GM21717 (cell line): ENCODE measurements around the gene DPYD.
"Not testable (repeated sequence)": the region's sequence is repeated elsewhere in the genome, so short reads cannot be mapped to it uniquely, and the experiment has no call there.

Experiments
- ATAC-seq: cut with Tn5 transposase; IDR thresholded peaks from one replicate; pipeline ENCODE4 v1.9.1; 2021; ENCODE audit warnings: mild to moderate bottlenecking, moderate library complexity; ENCODE audit not compliant: unreplicated experiment

DPYD gene

DNA sequence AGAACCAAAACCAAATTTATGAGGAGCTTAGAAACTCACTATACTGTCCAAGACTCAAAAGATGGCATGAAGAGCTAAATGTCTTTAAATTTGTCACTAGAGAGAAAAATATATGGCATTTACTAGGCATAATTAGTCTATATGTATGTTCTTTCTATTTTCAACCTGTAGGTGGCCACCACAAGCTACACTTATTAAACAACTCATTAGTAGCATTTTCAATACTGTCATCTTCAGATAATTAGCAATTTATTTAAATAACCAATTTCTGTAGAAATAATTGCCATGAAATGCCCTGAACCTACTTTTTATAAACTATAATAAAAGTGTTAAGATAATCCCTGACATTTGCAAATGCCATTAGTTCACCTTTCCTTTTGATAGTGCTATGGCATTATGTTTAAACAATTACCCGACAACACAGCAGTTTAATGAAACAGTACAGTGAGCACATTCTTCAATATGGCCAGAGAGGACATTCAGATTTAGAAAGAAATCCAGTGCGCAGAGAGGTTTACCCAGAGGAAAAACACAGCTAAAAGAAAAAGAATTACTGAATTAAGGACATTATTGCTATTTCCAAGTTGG, 676.8 kb downstream of the DPYD start:
- ATAC-seq = peak; percentile 72

DNA sequence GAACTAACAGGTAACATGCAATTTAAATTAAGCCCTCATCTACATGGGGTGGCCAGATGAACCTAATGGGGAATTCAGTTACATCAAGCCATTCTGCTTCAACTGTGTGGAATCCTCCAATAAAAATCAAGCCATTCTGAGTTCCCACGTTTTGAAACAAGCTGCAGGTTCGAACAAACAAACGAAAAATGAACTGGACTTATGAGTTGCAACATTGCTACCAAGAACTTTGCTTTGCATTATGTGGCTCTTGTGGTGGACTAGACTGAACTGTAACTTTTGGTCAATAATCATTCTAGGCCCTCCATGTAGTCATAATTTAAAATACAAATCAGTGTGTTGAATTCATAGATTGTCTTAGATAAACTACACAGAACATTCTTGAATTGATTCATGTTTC, 682.0 kb downstream of the DPYD start:
- ATAC-seq = no peak

DNA sequence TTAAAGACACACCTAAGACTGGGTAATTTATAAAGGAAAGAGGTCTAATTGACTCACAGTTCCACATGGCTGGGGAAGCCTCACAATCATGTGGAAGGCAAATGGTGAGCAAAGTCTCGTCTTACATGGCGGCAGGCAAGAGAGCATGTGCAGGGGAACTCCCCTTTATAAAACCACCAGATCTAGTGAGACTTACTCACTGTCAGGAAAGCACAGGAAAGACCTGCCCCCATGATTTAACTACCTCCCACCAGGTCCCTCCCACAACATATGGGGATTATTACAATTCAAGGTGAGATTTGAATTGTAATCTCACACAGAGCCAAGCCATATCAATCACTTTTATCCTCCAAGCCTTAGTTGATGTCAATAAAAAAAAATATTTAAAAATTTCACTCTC, 689.5 kb downstream of the DPYD start:
- ATAC-seq = not testable (repeated sequence)

DNA sequence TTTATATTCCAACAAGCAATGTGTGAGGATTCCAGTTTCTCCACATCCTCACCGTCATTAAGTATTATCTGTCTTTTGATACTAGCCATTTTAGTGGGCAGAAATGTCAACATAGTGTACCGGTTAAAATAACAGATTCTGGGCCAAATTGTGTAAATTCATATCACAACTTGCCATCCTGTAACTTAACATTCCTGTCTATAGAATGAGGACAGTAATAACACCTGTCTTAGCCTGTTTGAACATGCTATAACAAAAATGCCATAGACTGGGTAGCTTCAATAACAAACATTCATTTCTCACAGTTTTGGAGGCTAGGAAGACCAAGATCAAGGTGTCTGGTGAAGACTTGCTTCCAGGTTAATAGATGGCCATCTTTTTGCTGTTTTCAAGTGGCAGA, 708.2 kb downstream of the DPYD start:
- no peak for ATAC-seq

DNA sequence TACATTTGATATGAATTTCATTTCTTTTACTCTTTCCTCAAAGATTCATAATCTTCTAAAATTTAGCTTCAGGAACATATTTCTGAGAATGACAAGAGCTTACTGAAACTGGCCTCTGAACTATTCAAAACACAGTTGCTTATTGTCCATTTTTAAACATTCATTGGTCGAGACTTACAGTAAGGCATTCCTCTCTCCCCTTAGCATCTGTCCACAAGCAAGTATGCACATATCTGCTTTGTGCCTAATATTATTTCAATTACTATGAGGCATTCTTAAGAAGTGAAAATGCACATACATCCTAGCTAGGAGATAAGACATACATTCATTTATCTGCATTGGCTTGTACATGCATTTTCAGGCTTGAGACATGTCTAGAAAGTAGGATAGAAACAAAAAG, 710.5 kb downstream of the DPYD start:
- ATAC-seq = no peak

DNA sequence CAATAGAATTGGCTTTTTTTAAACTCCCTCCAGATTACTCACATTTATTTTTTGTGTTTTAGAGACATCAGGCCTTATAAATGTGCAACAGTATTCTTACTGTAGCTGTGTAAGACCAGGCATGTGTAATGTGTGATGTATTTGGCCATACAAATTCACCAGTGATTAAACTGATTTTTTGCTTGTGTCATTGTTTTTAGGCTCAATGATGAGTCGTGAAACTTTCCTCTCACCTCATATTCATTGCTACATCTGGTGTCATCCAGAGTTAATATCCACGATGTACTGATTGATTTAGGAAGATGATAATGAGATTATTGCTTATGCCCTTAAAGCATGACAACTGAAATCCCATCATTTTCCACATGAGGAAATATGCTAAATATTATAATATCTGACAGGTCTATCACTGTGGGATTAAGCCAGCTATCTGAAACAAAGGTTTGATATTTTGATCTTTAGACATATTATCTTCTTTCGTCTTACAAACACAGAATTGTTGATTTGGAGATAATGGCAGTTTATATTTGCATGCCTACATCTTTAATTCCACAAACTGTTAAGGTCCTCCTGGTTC, 711.4 kb downstream of the DPYD start:
- no peak for ATAC-seq

DNA sequence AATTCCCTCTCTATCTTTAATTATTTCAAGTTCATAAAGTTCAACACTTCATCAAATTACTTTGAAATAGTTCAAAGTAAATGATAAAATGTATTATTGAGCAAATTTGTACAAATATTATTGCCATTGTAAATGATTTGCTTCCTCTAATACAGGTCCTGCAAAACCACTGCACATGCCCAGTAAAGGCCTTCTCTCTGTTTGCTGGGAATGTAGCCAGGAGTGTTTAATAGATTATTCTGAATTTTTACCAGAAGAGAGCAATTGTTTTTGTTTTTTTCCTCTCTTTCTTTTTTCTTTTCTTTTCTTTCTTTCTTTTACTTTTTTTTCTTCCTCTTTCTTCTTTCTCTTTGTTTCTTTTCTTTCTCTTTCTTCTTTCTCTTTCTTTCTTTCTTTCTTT, 713.0 kb downstream of the DPYD start:
- no peak for ATAC-seq

DNA sequence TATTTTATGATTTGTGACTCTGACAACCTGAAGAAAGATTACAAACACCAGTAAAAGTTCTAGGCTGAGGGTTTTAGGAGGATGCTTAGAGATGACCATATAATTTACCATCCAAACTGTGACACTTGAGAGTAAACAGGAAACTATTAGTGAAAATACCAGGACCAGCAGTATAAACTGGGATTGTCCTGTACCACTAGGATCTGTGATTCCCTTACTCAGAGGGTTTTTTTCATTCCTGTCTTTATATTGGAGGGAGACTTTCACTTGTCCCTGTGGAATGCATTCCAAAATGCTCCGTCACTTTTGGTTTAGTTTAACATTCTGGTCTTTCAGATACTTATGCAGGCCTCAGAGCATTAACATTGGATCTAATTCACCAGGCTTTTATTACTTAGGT, 716.4 kb downstream of the DPYD start:
- ATAC-seq = no peak

DNA sequence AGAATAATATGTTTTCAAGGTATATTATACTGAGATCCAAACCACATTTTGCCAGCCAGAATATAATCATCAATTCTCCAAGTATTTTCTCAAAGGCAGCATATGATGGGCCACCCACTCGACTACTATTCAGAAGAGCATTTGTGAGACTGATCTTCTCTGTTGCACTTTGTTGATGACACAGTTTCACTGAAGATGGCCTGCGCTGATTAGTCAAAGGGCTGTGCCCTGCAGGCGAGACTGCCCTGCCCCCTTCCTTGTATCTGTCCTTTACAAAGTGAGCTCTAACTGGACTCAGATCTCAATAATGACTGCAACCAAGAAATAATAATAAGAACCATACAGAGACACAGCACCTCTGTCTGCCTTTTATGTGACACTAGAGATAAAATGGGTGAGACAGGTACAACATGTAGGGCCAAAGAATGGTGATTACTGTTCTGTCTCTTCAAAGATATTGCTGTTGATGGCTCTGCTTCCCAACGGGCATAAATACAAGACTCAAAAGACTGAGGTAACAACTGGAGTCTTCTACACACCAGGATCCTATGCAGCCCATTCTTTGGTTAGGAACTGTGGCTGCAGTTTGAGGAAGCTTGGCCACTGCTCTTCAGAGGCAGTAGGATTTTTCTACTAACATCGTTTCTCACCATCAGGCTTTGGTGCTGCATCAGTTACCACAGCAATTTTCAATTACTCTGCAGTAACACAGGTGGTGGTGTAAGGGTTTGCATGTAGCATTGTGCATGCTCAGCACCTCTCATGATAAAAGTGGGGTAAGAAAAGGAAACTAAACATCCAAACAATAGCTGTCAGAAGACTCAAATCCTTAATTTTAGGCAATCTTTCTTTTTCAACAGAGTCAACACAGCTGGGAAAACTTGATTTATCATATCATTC, 718.1 kb downstream of the DPYD start:
- no peak for ATAC-seq

DNA sequence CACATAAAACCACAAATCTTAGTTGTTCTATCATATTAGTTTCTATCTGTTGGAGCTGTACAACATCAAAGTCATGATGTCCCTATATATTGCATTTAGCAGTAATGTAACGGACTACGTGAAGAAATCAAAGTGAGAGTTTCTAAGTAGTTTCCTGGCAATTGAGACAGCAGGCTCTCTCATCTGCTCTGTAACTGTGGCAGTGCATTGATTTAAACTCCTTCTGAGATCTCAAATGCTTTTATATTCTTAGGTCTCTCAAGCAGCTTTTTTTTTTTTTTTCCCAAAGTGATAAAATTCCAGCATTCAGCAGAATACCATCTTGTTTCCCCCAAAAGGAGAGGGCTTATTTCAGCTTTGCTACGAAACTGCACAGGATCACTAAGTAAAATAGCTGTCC, 719.2 kb downstream of the DPYD start:
- no peak for ATAC-seq

DNA sequence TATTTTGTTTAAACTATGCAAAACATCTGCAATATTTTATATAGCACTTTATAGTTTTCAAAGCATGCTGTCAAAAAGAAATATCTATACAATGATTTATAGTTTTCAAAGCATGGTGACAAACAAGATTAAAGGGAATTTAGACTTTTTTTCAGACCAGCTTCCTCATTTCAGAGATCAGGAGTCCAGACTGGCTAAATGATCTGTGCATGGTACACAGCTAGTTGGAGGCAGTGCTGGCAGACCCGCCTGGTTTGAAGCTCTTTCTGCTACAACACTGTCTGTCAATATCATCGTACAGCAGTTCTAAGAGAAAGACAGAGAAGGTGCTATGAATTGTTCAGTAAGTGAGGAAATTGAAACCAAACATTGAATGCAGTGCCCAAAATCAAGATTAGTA, 720.2 kb downstream of the DPYD start:
- ATAC-seq = no peak

DNA sequence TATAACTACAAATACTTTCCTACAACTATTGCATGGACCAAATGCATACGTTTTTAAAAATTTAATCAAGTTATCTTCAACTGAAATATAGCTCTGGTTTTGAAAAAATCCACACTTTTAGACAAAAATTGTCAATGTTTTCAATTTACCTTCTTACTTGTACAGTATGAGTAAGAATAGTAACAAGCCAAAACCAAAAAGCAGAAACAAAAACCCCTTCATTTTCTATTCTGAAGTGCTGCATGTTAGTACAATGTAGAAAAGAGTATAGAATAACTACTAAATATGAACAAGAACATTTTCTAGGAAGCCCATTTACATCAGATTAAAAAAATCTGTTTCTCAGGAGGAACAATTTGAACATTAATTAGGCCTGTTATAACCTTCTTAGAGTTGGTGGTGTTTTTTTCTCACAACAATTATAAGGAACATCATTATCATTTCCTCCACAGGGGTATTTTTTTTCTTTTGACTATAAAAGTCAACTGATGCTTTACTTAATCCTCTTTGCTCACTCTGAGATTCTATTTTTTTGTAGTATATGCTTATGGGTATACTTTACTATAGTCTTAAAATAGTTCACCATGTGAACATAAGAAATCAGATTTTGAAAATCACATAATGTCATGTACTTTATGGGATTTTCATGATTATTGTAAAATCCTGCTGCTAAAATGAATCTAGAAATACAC, 723.9 kb downstream of the DPYD start:
- peak; percentile 59 for ATAC-seq

DNA sequence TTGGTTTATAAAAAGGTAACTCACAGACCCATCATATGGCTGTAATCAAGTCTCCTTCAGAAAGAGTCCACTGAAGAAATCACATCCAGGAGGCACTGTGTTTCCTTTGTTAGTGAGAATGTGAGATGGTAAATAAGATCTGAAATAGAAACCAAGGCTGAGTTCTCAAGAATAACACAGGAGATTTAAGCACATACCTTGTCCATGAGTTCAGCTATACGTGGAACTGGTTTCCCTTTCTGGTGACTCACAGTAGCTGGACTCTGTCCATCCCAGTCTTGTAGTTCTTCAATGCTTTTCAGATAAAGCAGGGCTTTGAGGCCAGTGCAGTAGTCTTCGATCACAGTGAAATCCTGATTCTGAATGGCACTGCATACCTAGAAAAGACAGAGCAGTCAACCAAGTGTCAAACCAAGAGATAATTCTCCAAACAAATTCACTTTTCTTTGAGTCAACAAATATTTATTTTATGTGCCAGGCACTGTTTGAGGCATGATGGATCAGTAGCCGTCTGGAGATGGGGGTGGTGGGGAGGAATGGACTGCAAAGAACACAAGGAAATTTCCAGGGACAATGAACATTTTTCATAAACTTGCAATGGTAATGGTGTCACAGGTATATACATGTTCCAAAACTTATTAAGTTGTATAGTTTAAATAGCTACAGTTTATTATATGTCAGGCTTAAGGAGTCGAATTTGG, 727.8 kb downstream of the DPYD start:
- no peak for ATAC-seq

DNA sequence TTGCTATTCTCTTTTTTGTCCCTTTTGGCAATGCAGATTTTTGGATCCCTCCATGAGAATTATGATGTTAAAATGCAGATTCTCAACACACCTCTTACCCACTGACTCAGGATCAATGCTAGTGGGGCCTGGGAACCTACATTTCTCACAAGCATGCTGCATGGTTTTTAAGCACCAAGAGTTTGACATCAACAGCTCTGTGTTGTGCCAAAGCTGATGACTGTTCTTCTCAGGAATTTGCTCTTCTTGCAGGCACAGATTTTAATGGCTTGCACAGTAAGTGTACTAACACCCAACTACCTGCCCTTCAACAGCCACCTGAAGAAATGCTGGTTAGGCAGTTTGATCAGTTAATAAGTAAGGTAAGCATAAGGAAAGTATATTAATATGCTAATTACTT, 730.5 kb downstream of the DPYD start:
- ATAC-seq = no peak

DNA sequence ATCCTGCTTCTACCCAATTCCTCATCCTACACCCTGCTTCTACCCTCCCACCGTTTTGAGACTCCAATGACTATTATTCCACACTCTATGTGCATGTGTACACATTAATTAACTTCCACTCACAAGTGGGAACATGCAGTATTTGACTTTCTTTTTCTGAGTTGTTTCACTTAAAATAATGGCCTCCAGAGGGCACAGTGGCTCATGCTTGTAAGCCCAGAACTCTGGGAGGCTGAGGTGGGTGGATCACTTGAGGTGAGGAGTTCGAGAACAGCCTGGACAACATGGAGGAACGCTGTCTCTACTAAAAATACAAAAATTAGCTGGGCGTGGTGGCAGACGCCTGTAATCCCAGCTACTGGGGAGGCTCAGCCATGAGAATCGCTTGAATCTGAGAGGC, 734.5 kb downstream of the DPYD start:
- no peak for ATAC-seq

DNA sequence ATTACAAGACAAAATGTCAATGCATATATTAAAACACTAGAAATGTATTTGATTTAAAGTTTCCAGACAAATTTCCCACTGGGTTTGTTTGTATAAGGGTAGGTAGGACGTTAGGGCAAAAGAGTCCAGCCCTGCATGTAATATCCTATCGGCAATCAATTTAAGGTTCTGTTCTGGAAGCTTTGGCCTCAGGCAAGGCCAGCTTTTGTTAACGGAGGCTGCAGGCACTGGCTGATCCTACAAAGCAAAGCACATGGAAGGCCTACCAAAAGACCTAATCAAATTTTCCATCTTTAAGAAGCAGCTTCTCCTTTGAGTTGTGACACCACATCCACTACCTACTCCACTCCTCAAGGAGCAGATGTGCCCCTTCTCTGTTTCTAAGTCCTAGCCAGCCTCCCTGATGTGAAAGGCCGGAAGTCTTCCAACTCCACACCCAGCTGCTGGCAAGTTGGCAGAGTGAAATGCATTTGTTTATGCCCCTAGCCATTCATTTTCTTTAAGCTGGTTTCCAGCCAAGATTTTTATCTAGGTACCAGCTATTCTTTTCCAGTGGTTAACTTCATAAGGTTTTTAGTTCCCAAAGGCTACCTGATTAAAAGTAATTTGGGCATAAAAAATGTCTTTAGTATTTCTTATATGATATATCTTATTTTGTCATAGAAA, 746.7 kb downstream of the DPYD start:
- no peak for ATAC-seq

DNA sequence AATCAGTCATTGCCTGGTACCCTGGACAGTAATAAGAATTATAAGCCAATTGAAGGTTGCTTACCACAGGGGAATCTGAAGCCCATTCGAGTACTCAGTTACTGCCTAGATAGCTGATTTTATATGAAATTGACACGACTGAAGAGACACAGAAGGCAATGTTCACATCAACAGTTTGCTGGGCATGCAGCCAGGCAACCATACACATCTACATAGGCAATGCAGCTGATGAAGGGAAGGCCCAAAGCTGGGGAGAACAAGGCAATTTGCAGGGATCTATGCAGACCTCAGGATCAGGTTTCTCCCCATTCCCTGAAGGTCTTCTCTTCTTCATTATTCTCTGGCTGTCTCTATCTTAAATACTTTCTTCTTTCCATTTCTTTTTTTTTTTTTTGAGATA, 750.5 kb downstream of the DPYD start:
- ATAC-seq = no peak

DNA sequence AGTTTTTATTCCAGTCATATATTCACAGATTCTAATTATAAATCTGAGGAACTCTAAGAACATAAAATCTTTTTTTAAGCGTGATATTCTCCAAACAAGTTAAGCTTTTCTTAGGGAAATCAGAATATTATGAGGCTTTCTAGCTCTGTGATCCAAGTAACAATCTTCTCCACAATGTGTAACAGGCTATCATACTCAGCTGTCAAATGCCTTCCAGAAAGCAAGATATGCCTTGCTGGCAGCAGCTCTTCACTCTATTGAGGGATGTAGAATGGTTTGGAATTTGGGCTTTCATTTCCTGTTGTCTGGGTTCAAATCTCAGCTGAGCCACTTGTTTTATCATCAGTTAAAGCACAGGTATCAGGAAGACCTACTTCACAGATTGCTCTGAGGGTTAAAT, 752.8 kb downstream of the DPYD start:
- ATAC-seq = no peak

DNA sequence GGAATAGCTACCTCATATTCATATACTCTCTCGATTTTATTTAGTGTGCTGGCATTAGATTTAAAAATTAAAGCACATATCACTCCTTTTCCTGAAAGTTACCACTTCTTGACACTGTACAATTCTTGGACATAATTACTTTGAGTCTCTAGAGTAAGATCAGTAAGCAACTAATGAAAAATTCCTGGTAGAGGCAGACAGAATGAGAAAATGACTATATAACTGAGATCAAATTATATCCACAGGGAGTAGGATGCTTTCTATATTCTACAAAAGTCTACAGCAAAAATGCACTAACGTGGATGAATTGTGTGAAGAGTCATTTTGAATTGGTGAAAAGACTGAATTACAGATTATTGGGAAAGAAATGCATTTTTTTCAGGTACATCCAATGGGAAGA, 753.6 kb downstream of the DPYD start:
- ATAC-seq = no peak

DNA sequence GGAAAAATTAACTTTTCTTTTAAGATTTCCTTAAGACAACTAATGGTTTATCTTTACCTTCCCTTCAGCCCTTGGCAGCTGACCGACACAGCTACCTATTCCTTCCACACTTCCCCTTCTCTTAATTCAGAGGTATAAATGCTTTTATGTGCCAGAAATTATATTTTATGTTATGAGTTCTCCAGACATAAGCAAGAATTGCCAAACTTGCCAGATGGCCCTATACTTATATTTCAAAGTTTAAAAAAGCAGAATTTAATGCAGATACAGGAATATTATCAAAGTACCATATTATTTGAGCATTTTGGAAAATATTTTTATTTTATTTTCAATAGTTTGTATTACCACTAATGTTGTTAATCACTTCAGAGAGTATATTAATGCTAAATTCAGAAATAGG, 754.2 kb downstream of the DPYD start:
- ATAC-seq = no peak

DNA sequence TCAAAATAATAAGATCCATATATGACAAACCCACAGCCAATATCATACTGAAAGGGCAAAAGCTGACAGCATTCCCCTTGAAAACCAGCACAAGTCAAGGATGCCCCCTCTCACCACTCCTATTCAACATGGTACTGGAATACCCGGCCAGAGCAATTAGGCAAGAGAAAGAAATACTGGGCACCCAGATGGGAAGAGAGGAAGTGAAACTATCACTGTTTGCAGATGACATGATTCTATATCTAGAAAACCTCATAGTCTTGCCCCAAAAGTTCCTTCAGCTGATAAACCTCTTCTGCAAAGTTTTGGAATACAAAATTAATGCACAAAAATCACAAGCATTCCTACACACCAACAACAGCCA, 756.6 kb downstream of the DPYD start:
- ATAC-seq = peak; percentile 59
